Stimulated activated naive CD8-positive, alpha-beta T cell treated with anti-CD3 and anti-CD28 coated beads, Interleukin-15, Interleukin-2, amounts not matched to agents 100 U/mL and 50 U/mL, for 24 hours (primary cell): ENCODE measurements around the gene FIGNL2.

Experiments
- ATAC-seq: fragments of 150-1000 bp; cut with Tn5 transposase; one replicate; pipeline ENCODE4 v1.10.0; 2021
- DNase-seq: peaks from one replicate; pipeline ENCODE4 v3.0.0; 2021

FIGNL2 gene

DNA sequence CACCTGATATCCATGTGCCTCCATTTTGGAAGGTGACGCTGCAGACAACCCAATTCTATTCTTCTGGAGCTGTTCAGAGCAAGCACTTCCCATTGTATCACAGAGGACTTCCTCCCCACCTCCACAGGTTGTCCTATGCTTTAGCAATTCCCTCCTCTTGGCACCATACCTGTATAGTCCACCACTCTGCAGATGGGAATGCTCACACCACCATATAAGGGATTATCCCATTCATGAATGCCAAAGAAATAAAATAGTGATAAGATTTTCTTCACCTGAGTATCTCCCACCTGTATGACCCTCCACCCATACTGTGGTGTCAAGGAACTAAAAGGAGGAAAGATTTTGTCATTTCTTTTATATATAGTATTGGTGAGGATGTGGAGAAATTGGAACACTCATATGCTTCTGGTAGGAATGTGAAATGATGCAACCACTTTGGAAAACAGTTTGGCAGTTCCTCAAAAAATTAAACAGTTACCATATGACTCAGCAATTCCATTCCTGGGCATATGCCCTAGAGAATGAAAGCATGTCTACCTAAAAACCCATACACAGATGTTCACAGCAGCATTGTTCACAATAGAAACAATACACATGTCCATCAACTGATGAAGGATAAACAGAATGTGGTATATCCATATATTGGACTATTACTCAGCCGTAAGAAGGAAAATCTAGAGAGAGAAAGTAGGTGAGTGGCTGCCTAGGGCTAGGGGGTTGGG, 75.2 kb downstream of the FIGNL2 start:
- ATAC-seq (no peak), DNase-seq (no peak)

DNA sequence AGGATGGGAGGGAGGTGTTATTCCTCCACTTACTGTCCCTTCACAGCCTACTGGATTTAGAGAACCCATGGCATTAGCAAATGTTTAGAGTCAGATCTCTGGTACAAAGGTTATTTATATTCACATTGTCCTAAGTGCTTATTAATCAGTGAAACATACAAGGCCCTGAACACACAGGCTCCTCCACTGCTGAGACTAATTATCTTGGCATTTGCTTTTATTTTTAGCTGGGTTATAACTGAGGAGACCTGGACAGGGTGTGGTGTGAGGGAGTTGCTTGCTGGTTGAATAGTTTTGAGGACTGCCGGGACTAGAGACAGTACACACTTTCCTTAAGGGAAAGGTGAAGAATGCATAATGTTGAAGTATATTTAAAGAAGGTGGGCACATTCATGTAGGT, 77.5 kb downstream of the FIGNL2 start:
- DNase-seq, result no peak
- no peak for ATAC-seq
